WTC11 (cell line): Measurements from ENCODE around the gene TRIM38. TPM values are rescaled to one million over a fixed set of nuclear protein-coding genes. Genes with fewer than 3 reads are reported as not detected.
A peak's percentile ranks its signal among the peaks of the same experiment; 100 is the strongest.

Source experiments
- ATAC-seq: fragments of 200-7000 bp; cut with Tn5 transposase; 2 replicates; pipeline ENCODE4 v1.10.0; 2021; ENCODE audit warnings: mild to moderate bottlenecking, moderate library complexity
- CTCF ChIA-PET: fragments of 300-600 bp; sonication (Branson Sonifier 250); formaldehyde crosslinking; loops from one replicate; lab custom pipeline; 2021; ENCODE audit warnings: antibody characterized with exemption; lab: Charles Lee
- POLR2A ChIA-PET: fragments of 350-600 bp; sonication (Branson Sonifier 250); formaldehyde crosslinking; loops from one replicate; lab custom pipeline; 2021; ENCODE audit warnings: antibody characterized with exemption; lab: Charles Lee
- DNase-seq: peaks from one replicate; pipeline ENCODE4 v3.0.0; 2021; ENCODE audit warnings: low spot score
- H3K27ac Mint-ChIP-seq: 2 replicates; pipeline ENCODE4 v1.8.0; 2021; ENCODE audit warnings: mixed read lengths
- H3K27me3 Mint-ChIP-seq: 2 replicates; pipeline ENCODE4 v1.8.0; 2021; ENCODE audit warnings: low read depth, mild to moderate bottlenecking, moderate library complexity, mixed read lengths
- H3K36me3 Mint-ChIP-seq: 2 replicates; pipeline ENCODE4 v1.8.0; 2021; ENCODE audit warnings: mixed read lengths
- H3K4me1 Mint-ChIP-seq: 2 replicates; pipeline ENCODE4 v1.8.0; 2022; ENCODE audit warnings: mixed read lengths
- H3K4me3 Mint-ChIP-seq: 2 replicates; pipeline ENCODE4 v1.8.0; 2021; ENCODE audit warnings: mild to moderate bottlenecking, moderate library complexity, mixed read lengths
- H3K9me3 Mint-ChIP-seq: 2 replicates; pipeline ENCODE4 v1.8.0; 2021; ENCODE audit warnings: mixed read lengths
- CREB1 ChIP-seq: sonication (generic); formaldehyde crosslinking; IDR thresholded peaks from 2 replicates; pipeline ENCODE4 v1.8.0; 2023; ENCODE audit warnings: mild to moderate bottlenecking, missing genetic modification reagents
- ETV6 ChIP-seq: sonication (generic); formaldehyde crosslinking; IDR thresholded peaks from 2 replicates; pipeline ENCODE4 v1.8.1; 2022; ENCODE audit warnings: mild to moderate bottlenecking, missing genetic modification reagents
- FOXJ3 ChIP-seq: sonication (generic); formaldehyde crosslinking; IDR thresholded peaks from 2 replicates; pipeline ENCODE4 v1.9.0; 2021; ENCODE audit warnings: missing genetic modification reagents, mild to moderate bottlenecking, borderline replicate concordance
- FOXP1 ChIP-seq: sonication (generic); formaldehyde crosslinking; IDR thresholded peaks from 2 replicates; pipeline ENCODE4 v1.8.0; 2022; ENCODE audit warnings: missing genetic modification reagents, mild to moderate bottlenecking, moderate library complexity, borderline replicate concordance
- RELA ChIP-seq: sonication (generic); formaldehyde crosslinking; IDR thresholded peaks from 2 replicates; pipeline ENCODE4 v1.8.1; 2022; ENCODE audit warnings: missing genetic modification reagents, mild to moderate bottlenecking, borderline replicate concordance
- SMAD4 ChIP-seq: sonication (generic); formaldehyde crosslinking; IDR thresholded peaks from 2 replicates; pipeline ENCODE4 v1.8.0; 2022; ENCODE audit warnings: mild to moderate bottlenecking, missing genetic modification reagents
- SP1 ChIP-seq: sonication (generic); formaldehyde crosslinking; conservative IDR thresholded peaks from 2 replicates; pipeline ENCODE4 v1.8.1; 2022; ENCODE audit warnings: missing genetic modification reagents
- TCF7 ChIP-seq: sonication (generic); formaldehyde crosslinking; IDR thresholded peaks from 2 replicates; pipeline ENCODE4 v1.8.0; 2022; ENCODE audit warnings: mild to moderate bottlenecking, low read depth, missing genetic modification reagents, moderate library complexity
- TEAD1 ChIP-seq: sonication (generic); formaldehyde crosslinking; IDR thresholded peaks from 2 replicates; pipeline ENCODE4 v1.8.0; 2022; ENCODE audit warnings: mild to moderate bottlenecking, missing genetic modification reagents
- ZNF423 ChIP-seq: fragments of 250-450 bp; sonication (Bioruptor Pico); IDR thresholded peaks from 2 replicates; pipeline ENCODE4 v2.1.2; 2022; ENCODE audit warnings: mild to moderate bottlenecking, moderate library complexity
- ZNF671 ChIP-seq: fragments of 250-450 bp; sonication (Bioruptor Pico); IDR thresholded peaks from 2 replicates; pipeline ENCODE4 v1.8.0; 2021; ENCODE audit warnings: mild to moderate bottlenecking
- total RNA-seq: library from RNA; stranded (reverse); gene quantifications from 3 replicates; pipeline ENCODE4 v1.2.3, GENCODE V29; 2021
- TF ChIP-seq, protein P1 (sequence below): sonication (generic); formaldehyde crosslinking; IDR thresholded peaks from 2 replicates; pipeline ENCODE4 v1.8.0; 2022; ENCODE audit warnings: mild to moderate bottlenecking, missing genetic modification reagents
- TF ChIP-seq, protein P2 (sequence below): sonication (generic); formaldehyde crosslinking; IDR thresholded peaks from 2 replicates; pipeline ENCODE4 v1.8.1; 2023; ENCODE audit warnings: mild to moderate bottlenecking, missing genetic modification reagents, borderline replicate concordance
- TF ChIP-seq, protein P3 (sequence below): sonication (generic); formaldehyde crosslinking; IDR thresholded peaks from 2 replicates; pipeline ENCODE4 v1.8.1; 2023; ENCODE audit warnings: mild to moderate bottlenecking, missing genetic modification reagents
- TF ChIP-seq, protein P4 (sequence below): sonication (generic); formaldehyde crosslinking; IDR thresholded peaks from 2 replicates; pipeline ENCODE4 v1.8.1; 2022; ENCODE audit warnings: low read depth, missing genetic modification reagents, borderline replicate concordance
- TF ChIP-seq, protein P5 (sequence below): sonication (generic); formaldehyde crosslinking; IDR thresholded peaks from 2 replicates; pipeline ENCODE4 v1.8.0; 2023; ENCODE audit warnings: missing genetic modification reagents, mild to moderate bottlenecking, borderline replicate concordance
- TF ChIP-seq, protein P6 (sequence below): sonication (generic); formaldehyde crosslinking; IDR thresholded peaks from 2 replicates; pipeline ENCODE4 v1.8.1; 2023; ENCODE audit warnings: mild to moderate bottlenecking, moderate library complexity, missing genetic modification reagents

The TRIM38 gene
- total RNA-seq, 1 experiment from 2014 or later, result 1.6 TPM

DNA sequence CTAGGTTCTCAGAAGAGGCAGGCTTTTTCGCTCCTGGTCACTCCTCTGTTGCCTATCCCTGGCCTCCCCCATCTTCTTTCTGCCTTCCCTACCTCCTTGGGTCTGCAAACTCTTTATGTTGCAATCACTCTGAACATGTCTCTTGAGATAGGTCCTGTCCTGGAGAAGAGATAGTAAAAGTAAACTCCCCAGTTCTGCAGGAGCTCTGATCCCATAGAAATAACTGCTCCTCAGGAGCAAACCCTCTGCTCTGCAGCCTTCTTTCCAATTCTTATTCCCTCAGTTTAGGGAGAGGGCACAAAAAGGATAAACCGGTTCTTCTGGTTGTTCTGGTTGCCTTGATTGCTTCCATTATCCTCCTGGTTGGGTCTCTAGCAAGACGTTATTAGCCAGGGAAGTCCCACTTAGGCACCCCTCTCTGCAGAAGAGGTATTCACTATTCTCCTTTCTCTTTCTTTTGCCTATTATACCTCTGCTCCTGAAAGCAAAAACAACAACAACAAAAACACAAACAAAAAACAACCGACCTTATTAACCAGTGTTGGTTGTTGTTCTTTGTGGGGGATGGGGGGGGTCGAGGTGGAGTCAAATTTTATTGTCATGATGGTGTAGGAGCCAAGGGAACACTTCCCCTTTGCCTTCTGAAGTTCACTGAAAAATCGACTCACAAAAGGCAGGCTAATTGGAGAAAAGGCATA lies 973 bp downstream of the TRIM38 start:
- H3K4me3 Mint-ChIP-seq, result peak overlapping the region; percentile 74
- DNase-seq, result peak; percentile 19
- ChIA-PET POLR2A (no interaction called here), CTCF (interaction anchor here (1.3 kb wide), 1 partner anchor 82 kb away, joined by 4 read pairs; no protein-coding TSS in a partner anchor)
- H3K27me3 Mint-ChIP-seq, result peaks cover 71% of the 10 kb centered on the region
- peaks cover 42% of the 10 kb centered on the region for H3K36me3 Mint-ChIP-seq
- H3K4me1 Mint-ChIP-seq, result peaks cover 55% of the 10 kb centered on the region
- peak; percentile 82 for ATAC-seq
- peak overlapping the region; percentile 93 for H3K27ac Mint-ChIP-seq
- peaks cover 30% of the 10 kb centered on the region for H3K9me3 Mint-ChIP-seq
- peak; percentile 52; the same call in 1 of the 2 replicates for TF ChIP-seq ETV6 (CRISPR knock-in tag)
- 0 out of 2 replicates have a peak, but pooled peaks have one; percentile 32 for TF ChIP-seq TEAD1
- TF ChIP-seq, protein P1, sequence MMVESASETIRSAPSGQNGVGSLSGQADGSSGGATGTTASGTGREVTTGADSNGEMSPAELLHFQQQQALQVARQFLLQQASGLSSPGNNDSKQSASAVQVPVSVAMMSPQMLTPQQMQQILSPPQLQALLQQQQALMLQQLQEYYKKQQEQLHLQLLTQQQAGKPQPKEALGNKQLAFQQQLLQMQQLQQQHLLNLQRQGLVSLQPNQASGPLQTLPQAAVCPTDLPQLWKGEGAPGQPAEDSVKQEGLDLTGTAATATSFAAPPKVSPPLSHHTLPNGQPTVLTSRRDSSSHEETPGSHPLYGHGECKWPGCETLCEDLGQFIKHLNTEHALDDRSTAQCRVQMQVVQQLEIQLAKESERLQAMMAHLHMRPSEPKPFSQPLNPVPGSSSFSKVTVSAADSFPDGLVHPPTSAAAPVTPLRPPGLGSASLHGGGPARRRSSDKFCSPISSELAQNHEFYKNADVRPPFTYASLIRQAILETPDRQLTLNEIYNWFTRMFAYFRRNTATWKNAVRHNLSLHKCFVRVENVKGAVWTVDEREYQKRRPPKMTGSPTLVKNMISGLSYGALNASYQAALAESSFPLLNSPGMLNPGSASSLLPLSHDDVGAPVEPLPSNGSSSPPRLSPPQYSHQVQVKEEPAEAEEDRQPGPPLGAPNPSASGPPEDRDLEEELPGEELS (CRISPR knock-in tag), result peak; percentile 49; the same call in 1 of the 2 replicates
- no peak for TF ChIP-seq TCF7 (CRISPR knock-in tag)
- 0 out of 2 replicates have a peak, but pooled peaks have one; percentile 25 for TF ChIP-seq SP1 (CRISPR knock-in tag)

DNA sequence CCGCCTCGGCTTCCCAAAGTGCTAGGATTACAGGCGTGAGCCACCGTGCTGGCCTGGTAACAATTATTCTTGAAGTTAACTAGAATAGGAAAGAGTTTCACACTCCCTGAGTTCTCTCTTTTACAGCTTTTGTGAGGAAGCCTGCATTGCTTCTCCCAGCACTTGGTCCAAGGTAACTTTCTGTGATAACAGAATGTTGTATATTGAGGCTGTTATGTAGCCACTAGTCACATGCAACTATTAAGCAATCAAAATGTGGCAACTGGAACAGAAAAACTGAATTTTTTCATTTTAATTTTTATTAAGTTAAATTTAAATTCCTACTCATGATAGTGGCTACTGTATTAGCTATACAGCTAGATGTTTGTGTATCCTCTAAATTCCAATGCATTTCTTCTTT lies 2.5 kb downstream of the TRIM38 start:
- Mint-ChIP-seq H3K4me3 (no peak overlapping the region), H3K27ac (no peak overlapping the region), H3K4me1 (peaks cover 55% of the 10 kb centered on the region), H3K9me3 (peaks cover 16% of the 10 kb centered on the region), H3K27me3 (peaks cover 69% of the 10 kb centered on the region), H3K36me3 (peaks cover 29% of the 10 kb centered on the region)
- ATAC-seq (no peak), DNase-seq (no peak)
- ChIA-PET POLR2A (no interaction called here), CTCF (interaction anchor here (0.6 to 1.9 kb wide), 2 partner anchors 27 to 85 kb away, joined by 3 to 8 read pairs (median 5); no protein-coding TSS in a partner anchor)
- TF ChIP-seq, protein P2, sequence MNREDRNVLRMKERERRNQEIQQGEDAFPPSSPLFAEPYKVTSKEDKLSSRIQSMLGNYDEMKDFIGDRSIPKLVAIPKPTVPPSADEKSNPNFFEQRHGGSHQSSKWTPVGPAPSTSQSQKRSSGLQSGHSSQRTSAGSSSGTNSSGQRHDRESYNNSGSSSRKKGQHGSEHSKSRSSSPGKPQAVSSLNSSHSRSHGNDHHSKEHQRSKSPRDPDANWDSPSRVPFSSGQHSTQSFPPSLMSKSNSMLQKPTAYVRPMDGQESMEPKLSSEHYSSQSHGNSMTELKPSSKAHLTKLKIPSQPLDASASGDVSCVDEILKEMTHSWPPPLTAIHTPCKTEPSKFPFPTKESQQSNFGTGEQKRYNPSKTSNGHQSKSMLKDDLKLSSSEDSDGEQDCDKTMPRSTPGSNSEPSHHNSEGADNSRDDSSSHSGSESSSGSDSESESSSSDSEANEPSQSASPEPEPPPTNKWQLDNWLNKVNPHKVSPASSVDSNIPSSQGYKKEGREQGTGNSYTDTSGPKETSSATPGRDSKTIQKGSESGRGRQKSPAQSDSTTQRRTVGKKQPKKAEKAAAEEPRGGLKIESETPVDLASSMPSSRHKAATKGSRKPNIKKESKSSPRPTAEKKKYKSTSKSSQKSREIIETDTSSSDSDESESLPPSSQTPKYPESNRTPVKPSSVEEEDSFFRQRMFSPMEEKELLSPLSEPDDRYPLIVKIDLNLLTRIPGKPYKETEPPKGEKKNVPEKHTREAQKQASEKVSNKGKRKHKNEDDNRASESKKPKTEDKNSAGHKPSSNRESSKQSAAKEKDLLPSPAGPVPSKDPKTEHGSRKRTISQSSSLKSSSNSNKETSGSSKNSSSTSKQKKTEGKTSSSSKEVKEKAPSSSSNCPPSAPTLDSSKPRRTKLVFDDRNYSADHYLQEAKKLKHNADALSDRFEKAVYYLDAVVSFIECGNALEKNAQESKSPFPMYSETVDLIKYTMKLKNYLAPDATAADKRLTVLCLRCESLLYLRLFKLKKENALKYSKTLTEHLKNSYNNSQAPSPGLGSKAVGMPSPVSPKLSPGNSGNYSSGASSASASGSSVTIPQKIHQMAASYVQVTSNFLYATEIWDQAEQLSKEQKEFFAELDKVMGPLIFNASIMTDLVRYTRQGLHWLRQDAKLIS, result no peak
- TF ChIP-seq ZNF671 (CRISPR knock-in tag), result no peak
- TF ChIP-seq, protein P3, sequence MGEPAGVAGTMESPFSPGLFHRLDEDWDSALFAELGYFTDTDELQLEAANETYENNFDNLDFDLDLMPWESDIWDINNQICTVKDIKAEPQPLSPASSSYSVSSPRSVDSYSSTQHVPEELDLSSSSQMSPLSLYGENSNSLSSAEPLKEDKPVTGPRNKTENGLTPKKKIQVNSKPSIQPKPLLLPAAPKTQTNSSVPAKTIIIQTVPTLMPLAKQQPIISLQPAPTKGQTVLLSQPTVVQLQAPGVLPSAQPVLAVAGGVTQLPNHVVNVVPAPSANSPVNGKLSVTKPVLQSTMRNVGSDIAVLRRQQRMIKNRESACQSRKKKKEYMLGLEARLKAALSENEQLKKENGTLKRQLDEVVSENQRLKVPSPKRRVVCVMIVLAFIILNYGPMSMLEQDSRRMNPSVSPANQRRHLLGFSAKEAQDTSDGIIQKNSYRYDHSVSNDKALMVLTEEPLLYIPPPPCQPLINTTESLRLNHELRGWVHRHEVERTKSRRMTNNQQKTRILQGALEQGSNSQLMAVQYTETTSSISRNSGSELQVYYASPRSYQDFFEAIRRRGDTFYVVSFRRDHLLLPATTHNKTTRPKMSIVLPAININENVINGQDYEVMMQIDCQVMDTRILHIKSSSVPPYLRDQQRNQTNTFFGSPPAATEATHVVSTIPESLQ, result no peak
- TF ChIP-seq FOXP1 (CRISPR knock-in tag), result no peak
- TF ChIP-seq CREB1 (CRISPR knock-in tag), result no peak
- TF ChIP-seq, protein P4, sequence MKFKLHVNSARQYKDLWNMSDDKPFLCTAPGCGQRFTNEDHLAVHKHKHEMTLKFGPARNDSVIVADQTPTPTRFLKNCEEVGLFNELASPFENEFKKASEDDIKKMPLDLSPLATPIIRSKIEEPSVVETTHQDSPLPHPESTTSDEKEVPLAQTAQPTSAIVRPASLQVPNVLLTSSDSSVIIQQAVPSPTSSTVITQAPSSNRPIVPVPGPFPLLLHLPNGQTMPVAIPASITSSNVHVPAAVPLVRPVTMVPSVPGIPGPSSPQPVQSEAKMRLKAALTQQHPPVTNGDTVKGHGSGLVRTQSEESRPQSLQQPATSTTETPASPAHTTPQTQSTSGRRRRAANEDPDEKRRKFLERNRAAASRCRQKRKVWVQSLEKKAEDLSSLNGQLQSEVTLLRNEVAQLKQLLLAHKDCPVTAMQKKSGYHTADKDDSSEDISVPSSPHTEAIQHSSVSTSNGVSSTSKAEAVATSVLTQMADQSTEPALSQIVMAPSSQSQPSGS, result no peak
- TF ChIP-seq ZNF423 (CRISPR knock-in tag), result no peak
- TF ChIP-seq RELA (CRISPR knock-in tag), result no peak
- TF ChIP-seq, protein P5, sequence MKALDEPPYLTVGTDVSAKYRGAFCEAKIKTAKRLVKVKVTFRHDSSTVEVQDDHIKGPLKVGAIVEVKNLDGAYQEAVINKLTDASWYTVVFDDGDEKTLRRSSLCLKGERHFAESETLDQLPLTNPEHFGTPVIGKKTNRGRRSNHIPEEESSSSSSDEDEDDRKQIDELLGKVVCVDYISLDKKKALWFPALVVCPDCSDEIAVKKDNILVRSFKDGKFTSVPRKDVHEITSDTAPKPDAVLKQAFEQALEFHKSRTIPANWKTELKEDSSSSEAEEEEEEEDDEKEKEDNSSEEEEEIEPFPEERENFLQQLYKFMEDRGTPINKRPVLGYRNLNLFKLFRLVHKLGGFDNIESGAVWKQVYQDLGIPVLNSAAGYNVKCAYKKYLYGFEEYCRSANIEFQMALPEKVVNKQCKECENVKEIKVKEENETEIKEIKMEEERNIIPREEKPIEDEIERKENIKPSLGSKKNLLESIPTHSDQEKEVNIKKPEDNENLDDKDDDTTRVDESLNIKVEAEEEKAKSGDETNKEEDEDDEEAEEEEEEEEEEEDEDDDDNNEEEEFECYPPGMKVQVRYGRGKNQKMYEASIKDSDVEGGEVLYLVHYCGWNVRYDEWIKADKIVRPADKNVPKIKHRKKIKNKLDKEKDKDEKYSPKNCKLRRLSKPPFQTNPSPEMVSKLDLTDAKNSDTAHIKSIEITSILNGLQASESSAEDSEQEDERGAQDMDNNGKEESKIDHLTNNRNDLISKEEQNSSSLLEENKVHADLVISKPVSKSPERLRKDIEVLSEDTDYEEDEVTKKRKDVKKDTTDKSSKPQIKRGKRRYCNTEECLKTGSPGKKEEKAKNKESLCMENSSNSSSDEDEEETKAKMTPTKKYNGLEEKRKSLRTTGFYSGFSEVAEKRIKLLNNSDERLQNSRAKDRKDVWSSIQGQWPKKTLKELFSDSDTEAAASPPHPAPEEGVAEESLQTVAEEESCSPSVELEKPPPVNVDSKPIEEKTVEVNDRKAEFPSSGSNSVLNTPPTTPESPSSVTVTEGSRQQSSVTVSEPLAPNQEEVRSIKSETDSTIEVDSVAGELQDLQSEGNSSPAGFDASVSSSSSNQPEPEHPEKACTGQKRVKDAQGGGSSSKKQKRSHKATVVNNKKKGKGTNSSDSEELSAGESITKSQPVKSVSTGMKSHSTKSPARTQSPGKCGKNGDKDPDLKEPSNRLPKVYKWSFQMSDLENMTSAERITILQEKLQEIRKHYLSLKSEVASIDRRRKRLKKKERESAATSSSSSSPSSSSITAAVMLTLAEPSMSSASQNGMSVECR (CRISPR knock-in tag), result no peak
- TF ChIP-seq FOXJ3 (CRISPR knock-in tag), result no peak
- TF ChIP-seq, protein P6, sequence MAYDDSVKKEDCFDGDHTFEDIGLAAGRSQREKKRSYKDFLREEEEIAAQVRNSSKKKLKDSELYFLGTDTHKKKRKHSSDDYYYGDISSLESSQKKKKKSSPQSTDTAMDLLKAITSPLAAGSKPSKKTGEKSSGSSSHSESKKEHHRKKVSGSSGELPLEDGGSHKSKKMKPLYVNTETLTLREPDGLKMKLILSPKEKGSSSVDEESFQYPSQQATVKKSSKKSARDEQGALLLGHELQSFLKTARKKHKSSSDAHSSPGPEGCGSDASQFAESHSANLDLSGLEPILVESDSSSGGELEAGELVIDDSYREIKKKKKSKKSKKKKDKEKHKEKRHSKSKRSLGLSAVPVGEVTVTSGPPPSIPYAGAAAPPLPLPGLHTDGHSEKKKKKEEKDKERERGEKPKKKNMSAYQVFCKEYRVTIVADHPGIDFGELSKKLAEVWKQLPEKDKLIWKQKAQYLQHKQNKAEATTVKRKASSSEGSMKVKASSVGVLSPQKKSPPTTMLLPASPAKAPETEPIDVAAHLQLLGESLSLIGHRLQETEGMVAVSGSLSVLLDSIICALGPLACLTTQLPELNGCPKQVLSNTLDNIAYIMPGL, result no peak
- TF ChIP-seq SMAD4, result no peak
